GM12878 (cell line): ENCODE data around the gene RBMS1. TPM values are rescaled to one million over a fixed set of nuclear protein-coding genes. Genes with fewer than 3 reads are reported as not detected.

Experiments
- ATAC-seq: fragments of 200-7000 bp; cut with Tn5 transposase; 3 replicates; pipeline ENCODE4 v1.9.1; 2020; ENCODE audit warnings: mild to moderate bottlenecking, moderate library complexity
- BruUV-seq: library from RNA; stranded (reverse); fragments of 400-500 nt; replicated peaks from 2 replicates; lab custom pipeline; 2021; lab: Mats Ljungman, UMichigan
- CTCF ChIA-PET: fragments of 300-600 bp; sonication (Branson Sonifier 250); formaldehyde crosslinking; extraction: SDS; loops from one replicate; lab custom pipeline; 2021; ENCODE audit warnings: inconsistent platforms; lab: Yijun Ruan, JAX
- POLR2A ChIA-PET: fragments of 350-600 bp; formaldehyde crosslinking; extraction: SDS; loops from one replicate; lab custom pipeline; 2021; ENCODE audit warnings: inconsistent platforms; lab: Charles Lee
- RAD21 ChIA-PET: fragments of 300-600 bp; sonication (Branson Sonifier 250); formaldehyde crosslinking; loops from one replicate; lab custom pipeline; 2023; ENCODE audit warnings: antibody characterized with exemption; ENCODE audit not compliant: unreplicated experiment; lab: Charles Lee
- SMC1A ChIA-PET: fragments of 300-600 bp; sonication (Branson Sonifier 250); formaldehyde crosslinking; loops from one replicate; lab custom pipeline; 2023; ENCODE audit not compliant: unreplicated experiment, uncharacterized antibody; lab: Charles Lee
- DNase-seq: peaks from one replicate; pipeline ENCODE4 v3.0.0-alpha.2; 2011; ENCODE audit warnings: low read depth, low spot score
- FAIRE-seq: peaks from 3 replicates; lab custom pipeline; 2011; peaks lifted over from hg19 to GRCh38; lab: Jason Lieb, UNC
- H2AFZ ChIP-seq: 2 replicates; pipeline ENCODE4 v1.6.0; 2011; ENCODE audit warnings: low read depth, low read length, control low read depth; ENCODE audit not compliant: control insufficient read depth
- H3K27ac ChIP-seq: 2 replicates; pipeline ENCODE4 v1.5.1; 2011; ENCODE audit warnings: control low read depth; ENCODE audit not compliant: control insufficient read depth, insufficient read depth
- H3K27me3 ChIP-seq, 2 experiments: replicated peaks in 1 of 2; 2 replicates each; pipeline versions ENCODE4 v1.6.0 to v1.6.1; 2011; ENCODE audit warnings: low read length in 1 of 2; ENCODE audit not compliant: control insufficient read depth in 2 of 2, insufficient read depth in 2 of 2
- H3K36me3 ChIP-seq, 2 experiments: 2 replicates each; pipeline ENCODE4 v1.5.1; 2011; ENCODE audit warnings: low read length in 1 of 2; ENCODE audit not compliant: control insufficient read depth in 2 of 2, insufficient read depth in 2 of 2
- H3K4me1 ChIP-seq: 2 replicates; pipeline ENCODE4 v1.6.1; 2011; ENCODE audit warnings: mild to moderate bottlenecking, low read length, moderate library complexity, mixed read lengths; ENCODE audit not compliant: control insufficient read depth, insufficient read depth
- H3K4me2 ChIP-seq: 2 replicates; pipeline ENCODE4 v1.6.0; 2011; ENCODE audit warnings: control low read depth; ENCODE audit not compliant: control insufficient read depth, insufficient read depth
- H3K4me3 ChIP-seq: fragments of 200-600 bp; sonication (generic); 2 replicates; pipeline ENCODE4 v1.5.1; 2016
- H3K79me2 ChIP-seq: 2 replicates; pipeline ENCODE4 v1.6.0; 2011; ENCODE audit warnings: low read length; ENCODE audit not compliant: control insufficient read depth, insufficient read depth
- H3K9ac ChIP-seq: 2 replicates; pipeline ENCODE4 v1.8.0; 2011; ENCODE audit warnings: low read length, control low read depth, mixed read lengths; ENCODE audit not compliant: control insufficient read depth, insufficient read depth
- H3K9me3 ChIP-seq: replicated peaks from 3 replicates; pipeline ENCODE4 v1.5.1; 2011; ENCODE audit warnings: mild to moderate bottlenecking, low read length; ENCODE audit not compliant: control insufficient read depth, insufficient read depth
- H4K20me1 ChIP-seq: 2 replicates; pipeline ENCODE4 v1.6.0; 2011; ENCODE audit not compliant: control insufficient read depth, insufficient read depth
- CHD1 ChIP-seq: IDR thresholded peaks from 2 replicates; pipeline ENCODE4 v1.6.1; 2012; ENCODE audit warnings: low read depth, low read length, improper control_type of control experiment
- EGR1 ChIP-seq, 2 experiments: IDR thresholded peaks; 1 replicate in 1 of 2; 2 replicates in 1 of 2; pipeline ENCODE4 v1.6.1; 2011 to 2012; ENCODE audit warnings: low read depth in 2 of 2, low read length in 2 of 2, borderline replicate concordance in 1 of 2, mild to moderate bottlenecking in 1 of 2, moderate library complexity in 1 of 2
- GATAD2B ChIP-seq: fragments of 450-650 bp; conservative IDR thresholded peaks from 2 replicates; pipeline ENCODE4 v1.6.1; 2017; ENCODE audit warnings: low read depth, mild to moderate bottlenecking, moderate library complexity
- HDGF ChIP-seq: fragments of 450-650 bp; IDR thresholded peaks from 2 replicates; pipeline ENCODE4 v1.6.1; 2016; ENCODE audit warnings: antibody characterized with exemption
- IKZF2 ChIP-seq, 2 experiments: fragments of 450-650 bp; IDR thresholded peaks; 2 replicates each; pipeline ENCODE4 v1.6.1; 2017; ENCODE audit warnings: mild to moderate bottlenecking in 2 of 2, moderate library complexity in 2 of 2
- KDM1A ChIP-seq: fragments of 200-600 bp; sonication (generic); IDR thresholded peaks from 2 replicates; pipeline ENCODE4 v1.6.1; 2016; ENCODE audit warnings: borderline replicate concordance
- MEF2A ChIP-seq: IDR thresholded peaks from 2 replicates; pipeline ENCODE4 v1.6.1; 2011; ENCODE audit warnings: low read depth, mild to moderate bottlenecking, low read length, moderate library complexity; ENCODE audit not compliant: insufficient read depth
- MXI1 ChIP-seq: fragments of 150-350 bp; IDR thresholded peaks from 2 replicates; pipeline ENCODE4 v1.6.1; 2011; ENCODE audit warnings: low read depth, mild to moderate bottlenecking, inconsistent platforms, low read length, improper control_type of control experiment
- NFIC ChIP-seq: IDR thresholded peaks from 2 replicates; pipeline ENCODE4 v1.6.1; 2012; ENCODE audit warnings: low read depth, mild to moderate bottlenecking, inconsistent platforms, low read length, moderate library complexity
- NKRF ChIP-seq: fragments of 450-650 bp; conservative IDR thresholded peaks from 2 replicates; pipeline ENCODE4 v1.6.1; 2017; ENCODE audit warnings: mild to moderate bottlenecking, moderate library complexity
- POLR2A ChIP-seq: IDR thresholded peaks from 2 replicates; pipeline ENCODE4 v1.6.1; 2011; ENCODE audit warnings: low read depth, mild to moderate bottlenecking, low read length
- RELA ChIP-seq: fragments of 450-650 bp; IDR thresholded peaks from 2 replicates; pipeline ENCODE4 v1.8.0; 2014; ENCODE audit warnings: borderline replicate concordance; ENCODE audit not compliant: partially characterized antibody
- SMAD5 ChIP-seq: IDR thresholded peaks from 2 replicates; pipeline ENCODE4 v1.6.1; 2016; ENCODE audit warnings: antibody characterized with exemption, low read depth
- YBX1 ChIP-seq: fragments of 450-650 bp; IDR thresholded peaks from 2 replicates; pipeline ENCODE4 v1.6.1; 2016; ENCODE audit warnings: antibody characterized with exemption
- ZNF622 ChIP-seq: fragments of 450-650 bp; IDR thresholded peaks from 2 replicates; pipeline ENCODE4 v1.6.1; 2017; ENCODE audit warnings: mild to moderate bottlenecking, inconsistent platforms
- WGBS: methylation state at CpG from one replicate; pipeline ENCODE4 v1.1.6; 2016; ENCODE audit warnings: low lambda C conversion rate; ENCODE audit not compliant: insufficient replicate concordance, insufficient coverage; ENCODE audit errors: missing lambda C conversion rate; 5-methylcytosine and 5-hydroxymethylcytosine counted together
- in situ Hi-C: fragments of 300-500 bp; cut with MboI; formaldehyde crosslinking; loops from 9 replicates; pipeline ENCODE4 v1.14.3; 2018; ENCODE audit warnings: mixed read lengths
- intact Hi-C: fragments of 100-400 bp; cut with micrococcal nuclease; formaldehyde crosslinking; loops from one replicate; pipeline ENCODE4 v1.14.2; 2022; ENCODE audit not compliant: unreplicated experiment
- polyA plus RNA-seq, 11 experiments: library from polyadenylated mRNA; depleted of rRNA in 4 of 11; unstranded in 6 of 11; stranded (reverse) in 5 of 11; fragments of >200 nt; fragmentation: Nextera tagmentation in 4 of 11; fragmentation: Illumina TruSeq in 1 of 11; extraction: Ambion mirVana in 4 of 11; extraction: Trizol in 1 of 11; gene quantifications; 1 replicate in 1 of 11; 2 replicates in 10 of 11; pipeline versions ENCODE4 v1.2.1 to v1.2.3, GENCODE V29; 2011 to 2016; ENCODE audit warnings: inconsistent platforms in 2 of 11, missing spikeins in 2 of 11, low read depth in 1 of 11
- total RNA-seq, 4 experiments: library from RNA; depleted of rRNA in 3 of 4; stranded (reverse); fragments of >200 nt in 3 of 4; fragmentation: Illumina TruSeq in 1 of 4; extraction: Trizol in 1 of 4; gene quantifications; 2 replicates each; pipeline versions ENCODE4 v1.2.1 to v1.2.3, GENCODE V29; 2013 to 2021
- TF ChIP-seq, protein P1 (sequence below): fragments of 150-350 bp; IDR thresholded peaks from 2 replicates; pipeline ENCODE4 v1.6.1; 2014; ENCODE audit warnings: mild to moderate bottlenecking, low read depth, low read length

The RBMS1 gene
- total and polyA plus RNA-seq, 10 of the 15 experiments (the other 5 are each of a cell fraction or from before 2014, with no cell fraction given): 0.04 to 0.31 (median 0.17) TPM; not detected in 1

GRCh38 chr2:160308915-160309314 is 184.7 kb downstream of the RBMS1 start:
- SMC1A ChIA-PET: no interaction called here
- Histone ChIP-seq H3K27me3 (no peaks in the 10 kb centered on the region), H3K4me3 (no peak overlapping the region), H3K27ac (no peak overlapping the region), H3K79me2 (no peaks in the 10 kb centered on the region), H4K20me1 (no peaks in the 10 kb centered on the region), H3K36me3 (no peaks in the 10 kb centered on the region), H3K4me2 (no peak overlapping the region), H2AFZ (no peak overlapping the region), H3K9me3 (no peaks in the 10 kb centered on the region), H3K9ac (no peak overlapping the region), H3K4me1 (no peaks in the 10 kb centered on the region)
- ATAC-seq: no peak
- WGBS: 54% methylated on average over 5 of the region's 5 CpGs
- BruUV-seq: no TSS peak
- TF ChIP-seq HDGF: no peak
- no peak for TF ChIP-seq IKZF2 (IDR thresholded peaks at IDR 0.05)
- TF ChIP-seq CHD1: no peak
- RAD21 ChIA-PET: no interaction called here
- POLR2A ChIA-PET: no interaction called here
- intact Hi-C loops (no loop called here), in situ Hi-C loops (no loop called here)
- no peak for DNase-seq
- CTCF ChIA-PET: interaction anchor here (1.6 kb wide), 1 partner anchor 14 kb away, joined by 5 read pairs; no protein-coding TSS in a partner anchor
- FAIRE-seq: no peak

DNA sequence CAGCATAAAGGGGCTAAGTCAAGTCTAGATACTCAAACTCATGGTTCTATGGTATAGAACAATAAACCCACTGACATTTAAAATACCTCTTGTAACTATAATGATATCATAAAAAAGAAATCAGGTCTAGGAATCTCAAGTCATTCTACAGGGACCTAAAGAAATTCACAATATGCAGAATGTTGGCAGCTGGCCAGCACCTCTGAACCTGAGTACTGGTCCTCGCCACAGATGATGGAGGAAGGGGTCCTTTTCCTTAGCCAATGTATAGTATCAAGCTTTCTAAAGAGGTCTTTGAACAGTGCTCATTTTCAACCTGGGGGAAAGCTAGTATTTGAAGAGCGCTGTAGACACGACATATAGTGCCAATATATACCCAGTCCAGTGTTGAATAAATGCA is 185.1 kb downstream of the RBMS1 start:
- no peak for FAIRE-seq
- POLR2A ChIA-PET: no interaction called here
- TF ChIP-seq NFIC (no peak), SMAD5 (no peak), YBX1 (no peak), NKRF (no peak), MXI1 (no peak), GATAD2B (no peak), ZNF622 (no peak), KDM1A (no peak), MEF2A (no peak), RELA (no peak), POLR2A (no peak), EGR1 (IDR thresholded peaks at IDR 0.05; ENCODE audit: borderline replicate concordance in 1 of 2, low read depth in 2 of 2, low read length in 2 of 2) (no peak)
- TF ChIP-seq, protein P1, sequence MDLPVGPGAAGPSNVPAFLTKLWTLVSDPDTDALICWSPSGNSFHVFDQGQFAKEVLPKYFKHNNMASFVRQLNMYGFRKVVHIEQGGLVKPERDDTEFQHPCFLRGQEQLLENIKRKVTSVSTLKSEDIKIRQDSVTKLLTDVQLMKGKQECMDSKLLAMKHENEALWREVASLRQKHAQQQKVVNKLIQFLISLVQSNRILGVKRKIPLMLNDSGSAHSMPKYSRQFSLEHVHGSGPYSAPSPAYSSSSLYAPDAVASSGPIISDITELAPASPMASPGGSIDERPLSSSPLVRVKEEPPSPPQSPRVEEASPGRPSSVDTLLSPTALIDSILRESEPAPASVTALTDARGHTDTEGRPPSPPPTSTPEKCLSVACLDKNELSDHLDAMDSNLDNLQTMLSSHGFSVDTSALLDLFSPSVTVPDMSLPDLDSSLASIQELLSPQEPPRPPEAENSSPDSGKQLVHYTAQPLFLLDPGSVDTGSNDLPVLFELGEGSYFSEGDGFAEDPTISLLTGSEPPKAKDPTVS: no peak

More for the DNA sequence above, 185.1 kb downstream of the RBMS1 start:
- Histone ChIP-seq H2AFZ (no peak overlapping the region), H3K4me1 (no peaks in the 10 kb centered on the region), H3K79me2 (no peaks in the 10 kb centered on the region), H3K4me2 (no peak overlapping the region), H3K27ac (no peak overlapping the region), H3K27me3 (no peaks in the 10 kb centered on the region), H3K9ac (no peak overlapping the region), H3K36me3 (no peaks in the 10 kb centered on the region), H4K20me1 (no peaks in the 10 kb centered on the region), H3K9me3 (no peaks in the 10 kb centered on the region), H3K4me3 (no peak overlapping the region)
- CTCF ChIA-PET: interaction anchor here (1.6 kb wide), 1 partner anchor 15 kb away, joined by 5 read pairs; no protein-coding TSS in a partner anchor
- intact Hi-C loops: no loop called here
- SMC1A ChIA-PET: no interaction called here
- DNase-seq (no peak), ATAC-seq (no peak)
- whole genome bisulfite sequencing: 55% methylated on average over 3 of the region's 3 CpGs
- RAD21 ChIA-PET: no interaction called here
- in situ Hi-C loops: no loop called here
- no TSS peak for BruUV-seq
